Islet precursor cell (in vitro differentiated cells): ENCODE data around the gene CREB3L1.
A peak's percentile ranks its signal among the peaks of the same experiment; 100 is the strongest.

Source experiments
- DNase-seq: peaks from one replicate; pipeline ENCODE4 v3.0.0-alpha.2; 2018

Gene CREB3L1

GRCh38 chr11:46275964-46276641 lies 1.4 kb upstream of the CREB3L1 start:
- no peak for DNase-seq

DNA sequence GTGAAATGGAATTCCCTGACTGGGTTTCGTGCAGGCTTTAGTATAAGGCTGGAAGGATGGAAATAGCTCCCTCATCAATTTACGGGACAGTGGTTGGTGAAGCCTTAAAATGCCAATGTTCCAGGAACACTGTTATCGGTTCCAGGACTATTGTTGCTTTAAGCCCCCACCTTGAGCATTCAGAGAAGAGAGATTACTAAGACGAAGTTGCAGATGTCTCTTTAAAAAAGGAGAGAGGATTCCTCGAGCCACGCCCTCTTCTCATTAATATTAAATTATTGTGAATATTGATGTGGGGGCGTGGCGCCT lies 195 bp upstream of the CREB3L1 start:
- DNase-seq, result no peak

DNA sequence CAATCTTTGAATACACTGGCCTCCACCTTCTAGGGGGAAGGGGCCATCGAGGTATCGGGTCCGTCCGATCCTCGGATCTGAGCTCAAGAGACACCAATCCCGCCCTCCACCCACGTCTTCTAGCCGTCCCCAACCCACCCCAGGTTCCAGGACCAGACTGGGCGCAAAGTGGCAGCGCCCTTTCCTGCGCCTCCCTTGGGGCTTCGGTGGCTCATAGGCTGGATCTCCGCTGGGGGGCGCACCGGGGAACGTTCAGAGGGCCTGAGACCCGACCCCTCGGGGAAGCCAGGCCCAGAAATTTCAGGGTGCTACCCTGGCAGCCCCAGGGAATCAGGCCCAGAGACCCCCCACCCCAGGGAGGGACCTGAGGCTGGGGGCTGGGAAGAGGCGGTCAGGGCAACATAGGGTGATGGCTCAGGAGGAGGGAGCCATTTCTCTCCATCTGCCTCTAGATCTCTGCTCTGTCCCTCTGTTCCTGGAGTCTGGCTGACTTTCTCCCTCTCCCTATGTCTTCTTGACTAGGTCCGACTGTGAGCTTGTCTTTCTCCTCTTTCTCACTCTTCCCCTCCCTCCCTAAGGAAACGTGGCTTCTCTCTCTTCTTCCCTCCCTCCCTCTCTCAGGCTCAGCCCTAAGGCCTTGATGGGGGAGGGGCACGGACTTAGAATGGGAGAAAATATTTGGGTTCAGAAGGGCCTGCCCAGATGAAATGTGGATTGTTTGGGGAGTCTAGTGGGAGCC lies 1.1 kb downstream of the CREB3L1 start:
- DNase-seq, result peak; percentile 83

DNA sequence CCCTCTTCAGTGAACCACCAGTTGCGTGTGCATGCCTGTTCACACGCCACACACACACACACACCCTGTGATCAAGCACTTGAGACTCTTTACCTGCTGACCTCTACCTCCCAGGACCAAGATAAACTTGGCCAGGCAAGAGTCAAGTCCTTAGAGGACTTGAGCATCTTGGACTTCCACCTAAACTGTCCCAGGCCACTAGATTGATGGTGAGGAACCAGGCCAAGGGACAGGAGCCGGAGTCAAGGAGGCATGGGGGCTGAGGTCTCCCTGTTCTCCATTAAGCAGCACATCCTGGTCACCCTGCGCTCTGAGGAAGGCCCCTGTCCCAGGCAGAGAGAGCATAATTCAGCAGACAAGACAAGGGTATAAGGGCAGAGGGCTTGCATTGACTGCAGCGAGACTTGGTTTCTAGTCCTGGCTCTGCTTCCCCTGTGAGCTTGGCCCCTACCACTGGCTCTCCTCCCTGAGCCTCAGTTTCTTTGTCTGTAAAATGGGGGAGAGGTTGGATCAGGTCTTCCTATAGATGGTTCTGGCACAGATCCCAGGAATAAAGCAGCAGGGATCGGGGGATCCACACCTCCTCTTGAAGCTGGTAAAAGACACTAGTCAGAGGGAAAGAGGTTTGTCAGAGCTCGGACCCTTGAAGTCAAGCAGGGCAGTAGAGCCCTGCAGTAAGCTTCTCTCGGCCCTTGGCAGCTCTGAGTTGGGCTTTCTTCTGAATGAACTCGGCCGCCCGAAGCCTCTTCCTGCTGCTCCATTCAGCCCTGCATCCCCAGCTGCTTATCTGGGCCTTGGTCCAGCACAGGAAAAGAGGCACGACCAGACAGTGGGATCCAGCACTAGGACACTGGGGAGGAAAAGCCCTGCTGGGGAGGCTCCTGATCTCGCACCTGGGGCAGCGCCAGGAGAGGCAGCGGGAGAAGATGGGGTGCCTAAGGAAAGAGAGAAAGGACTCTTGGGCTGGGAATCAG lies 2.0 kb downstream of the CREB3L1 start:
- no peak for DNase-seq

- DNase-seq, result no peak
Observed at GRCh38 chr11:46280706-46281105, 3.2 kb downstream of the CREB3L1 start.

- DNase-seq, result peak; percentile 66
Observed at GRCh38 chr11:46281371-46281831, 3.9 kb downstream of the CREB3L1 start.

DNA sequence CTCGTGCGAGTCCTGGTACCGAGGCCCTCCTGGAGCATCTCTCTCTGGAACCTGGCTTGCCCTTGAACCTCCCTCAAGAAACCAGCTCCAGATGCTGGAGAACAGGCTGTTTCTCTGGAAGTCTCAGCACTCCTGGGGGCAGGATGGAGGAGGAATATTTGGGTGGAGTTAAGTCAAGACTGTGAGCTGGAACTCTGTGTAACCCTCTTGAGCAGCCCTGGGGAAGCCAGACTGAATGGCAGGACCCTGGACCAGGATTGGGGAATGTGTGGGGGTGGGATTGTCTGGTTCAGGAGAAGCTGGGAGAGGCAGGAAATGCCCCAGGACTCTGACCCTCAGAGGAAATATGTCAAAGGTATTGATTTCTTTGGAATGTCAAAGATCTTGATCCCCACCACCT lies 7.7 kb downstream of the CREB3L1 start:
- DNase-seq, result peak; percentile 75

GRCh38 chr11:46285594-46286033 lies 8.2 kb downstream of the CREB3L1 start:
- DNase-seq, result no peak

- no peak for DNase-seq
Observed at GRCh38 chr11:46286789-46287188, 9.3 kb downstream of the CREB3L1 start.

- no peak for DNase-seq
Observed at GRCh38 chr11:46288451-46288850, 11.0 kb downstream of the CREB3L1 start.

- DNase-seq, result no peak
Observed at GRCh38 chr11:46290011-46290410, 12.5 kb downstream of the CREB3L1 start.

- peak; percentile 97 for DNase-seq
Observed at GRCh38 chr11:46290598-46291309, 13.3 kb downstream of the CREB3L1 start.

- DNase-seq, result peak; percentile 77
Observed at GRCh38 chr11:46291441-46292150, 14.1 kb downstream of the CREB3L1 start.

GRCh38 chr11:46293066-46293465 lies 15.6 kb downstream of the CREB3L1 start:
- no peak for DNase-seq

GRCh38 chr11:46293641-46294103 lies 16.2 kb downstream of the CREB3L1 start:
- peak; percentile 72 for DNase-seq

DNA sequence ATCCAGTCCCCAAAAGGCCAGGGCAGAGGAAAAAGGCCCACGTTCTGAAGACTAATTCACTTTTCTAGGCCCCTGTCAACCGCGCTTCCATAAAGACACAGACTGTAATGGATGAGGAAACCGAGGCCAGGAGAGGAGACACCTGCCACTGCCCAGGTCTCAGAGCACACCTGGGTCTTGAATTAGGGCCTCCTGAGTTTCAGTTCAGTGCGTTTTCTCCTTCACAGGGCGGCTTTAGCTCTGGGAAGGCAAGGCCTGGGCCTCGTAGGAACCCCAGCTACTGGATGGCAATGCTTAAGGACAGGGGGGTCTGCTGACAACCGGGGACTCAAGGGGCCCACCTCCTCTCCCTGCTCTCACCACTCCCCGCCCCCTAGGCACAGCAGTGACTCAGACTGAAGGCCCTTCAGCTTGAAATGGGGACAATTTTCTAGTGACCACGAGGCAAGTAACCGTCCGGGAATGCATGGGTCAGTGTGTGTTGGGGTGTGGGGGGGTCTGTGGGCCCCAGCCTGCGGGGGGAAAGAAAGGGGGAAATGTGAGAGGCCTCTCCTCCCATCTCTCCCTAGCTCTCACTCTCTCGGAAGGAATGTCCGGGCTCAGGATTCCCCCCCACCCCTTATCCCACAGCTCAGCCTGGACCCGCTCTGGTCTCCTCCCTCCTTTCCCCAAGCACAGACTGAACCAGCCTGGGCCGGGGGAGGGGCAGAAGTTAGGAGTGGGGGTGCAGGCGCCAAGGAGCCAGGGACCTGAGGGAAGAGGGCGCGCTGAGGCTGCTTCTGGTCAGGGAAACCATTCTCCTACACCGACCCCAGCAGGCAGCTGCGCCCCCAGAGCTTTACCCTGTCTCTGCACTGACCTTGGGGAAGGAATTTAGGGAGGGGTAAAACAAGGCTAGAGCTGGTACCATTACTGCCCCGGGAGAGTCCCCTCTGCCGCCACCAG lies 17.2 kb downstream of the CREB3L1 start:
- DNase-seq, result peak; percentile 94

- peak; percentile 94 for DNase-seq
Observed at GRCh38 chr11:46295312-46296058, 18.0 kb downstream of the CREB3L1 start.

- DNase-seq, result peak; percentile 52
Observed at GRCh38 chr11:46296059-46296527, 18.6 kb downstream of the CREB3L1 start.
